Esophagus squamous epithelium (tissue), 4 donors: ENCODE data around the gene PIGA.

ENCODE experiments used
- CTCF ChIP-seq, 6 experiments: fragments of 450-650 bp in 4 of 6; fragments of 200-600 bp in 2 of 6; sonication (generic) in 2 of 6; IDR thresholded peaks; one replicate each; pipeline ENCODE4 v1.5.1; 2016 to 2019; ENCODE audit warnings: antibody characterized with exemption in 6 of 6, mild to moderate bottlenecking in 4 of 6, moderate library complexity in 4 of 6
- POLR2A ChIP-seq, 4 donors: fragments of 450-650 bp; IDR thresholded peaks; one replicate each; pipeline ENCODE4 v1.6.1; 2017; ENCODE audit warnings: antibody characterized with exemption in 4 of 4, mild to moderate bottlenecking in 4 of 4, moderate library complexity in 3 of 4

GRCh38 chrX:15322072-15322471 lies 13.3 kb downstream of the PIGA start:
- TF ChIP-seq CTCF (IDR thresholded peaks at IDR 0.05) (no peak), POLR2A (IDR thresholded peaks at IDR 0.05) (no peak)
